Ovary (tissue), 3 donors: ENCODE results near the gene LYSMD3.

Experiments
- POLR2A ChIP-seq: fragments of 450-650 bp; IDR thresholded peaks from one replicate; pipeline ENCODE4 v1.6.1; 2017; ENCODE audit warnings: antibody characterized with exemption, mild to moderate bottlenecking, moderate library complexity
- TF ChIP-seq, protein P1 (sequence below), 3 donors: fragments of 450-650 bp in 2 of 3; fragments of 200-600 bp in 1 of 3; IDR thresholded peaks; one replicate each; pipeline versions ENCODE4 v1.5.1 to v1.8.0; 2016 to 2022; ENCODE audit warnings: antibody characterized with exemption in 3 of 3, mild to moderate bottlenecking in 1 of 3
- donor health status: DM: no; HTN: no; CAD: no.

DNA sequence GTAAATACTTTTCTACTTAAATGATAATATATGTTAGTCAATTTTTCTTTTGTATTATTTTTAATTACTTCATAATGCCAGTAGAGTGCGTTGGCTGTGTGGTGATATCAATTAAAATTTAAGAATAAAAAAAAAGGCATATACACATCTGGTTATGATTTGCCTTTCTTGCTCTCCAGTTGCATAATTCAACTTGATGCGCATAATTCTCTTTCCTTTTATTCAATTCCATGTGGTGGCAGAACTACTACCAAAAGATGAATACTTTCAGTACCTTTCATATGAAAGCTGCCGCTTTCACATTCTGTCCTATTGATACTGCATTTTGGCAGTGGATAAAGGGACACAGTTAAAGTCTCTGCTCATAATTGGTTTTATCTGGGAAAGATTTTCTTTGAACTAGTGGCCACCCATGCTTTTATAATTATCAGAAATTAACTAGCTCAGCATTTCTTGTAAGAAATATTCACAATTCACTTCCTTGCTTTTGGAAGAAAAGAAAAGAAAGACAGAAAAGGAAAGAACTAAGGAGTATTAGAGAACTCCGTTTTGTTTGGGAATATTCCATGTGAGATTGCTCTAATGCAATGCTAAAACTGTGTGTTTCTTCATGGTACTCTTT is 16.9 kb upstream of the LYSMD3 start:
- TF ChIP-seq, protein P1, sequence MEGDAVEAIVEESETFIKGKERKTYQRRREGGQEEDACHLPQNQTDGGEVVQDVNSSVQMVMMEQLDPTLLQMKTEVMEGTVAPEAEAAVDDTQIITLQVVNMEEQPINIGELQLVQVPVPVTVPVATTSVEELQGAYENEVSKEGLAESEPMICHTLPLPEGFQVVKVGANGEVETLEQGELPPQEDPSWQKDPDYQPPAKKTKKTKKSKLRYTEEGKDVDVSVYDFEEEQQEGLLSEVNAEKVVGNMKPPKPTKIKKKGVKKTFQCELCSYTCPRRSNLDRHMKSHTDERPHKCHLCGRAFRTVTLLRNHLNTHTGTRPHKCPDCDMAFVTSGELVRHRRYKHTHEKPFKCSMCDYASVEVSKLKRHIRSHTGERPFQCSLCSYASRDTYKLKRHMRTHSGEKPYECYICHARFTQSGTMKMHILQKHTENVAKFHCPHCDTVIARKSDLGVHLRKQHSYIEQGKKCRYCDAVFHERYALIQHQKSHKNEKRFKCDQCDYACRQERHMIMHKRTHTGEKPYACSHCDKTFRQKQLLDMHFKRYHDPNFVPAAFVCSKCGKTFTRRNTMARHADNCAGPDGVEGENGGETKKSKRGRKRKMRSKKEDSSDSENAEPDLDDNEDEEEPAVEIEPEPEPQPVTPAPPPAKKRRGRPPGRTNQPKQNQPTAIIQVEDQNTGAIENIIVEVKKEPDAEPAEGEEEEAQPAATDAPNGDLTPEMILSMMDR (IDR thresholded peaks at IDR 0.05): no peak
- TF ChIP-seq POLR2A: no peak
